ENCODE measurements around the gene TFR2.
"Not testable (repeated sequence)": the region's sequence is repeated elsewhere in the genome, so short reads cannot be mapped to it uniquely, and the experiment has no call there.

TFR2 gene

DNA sequence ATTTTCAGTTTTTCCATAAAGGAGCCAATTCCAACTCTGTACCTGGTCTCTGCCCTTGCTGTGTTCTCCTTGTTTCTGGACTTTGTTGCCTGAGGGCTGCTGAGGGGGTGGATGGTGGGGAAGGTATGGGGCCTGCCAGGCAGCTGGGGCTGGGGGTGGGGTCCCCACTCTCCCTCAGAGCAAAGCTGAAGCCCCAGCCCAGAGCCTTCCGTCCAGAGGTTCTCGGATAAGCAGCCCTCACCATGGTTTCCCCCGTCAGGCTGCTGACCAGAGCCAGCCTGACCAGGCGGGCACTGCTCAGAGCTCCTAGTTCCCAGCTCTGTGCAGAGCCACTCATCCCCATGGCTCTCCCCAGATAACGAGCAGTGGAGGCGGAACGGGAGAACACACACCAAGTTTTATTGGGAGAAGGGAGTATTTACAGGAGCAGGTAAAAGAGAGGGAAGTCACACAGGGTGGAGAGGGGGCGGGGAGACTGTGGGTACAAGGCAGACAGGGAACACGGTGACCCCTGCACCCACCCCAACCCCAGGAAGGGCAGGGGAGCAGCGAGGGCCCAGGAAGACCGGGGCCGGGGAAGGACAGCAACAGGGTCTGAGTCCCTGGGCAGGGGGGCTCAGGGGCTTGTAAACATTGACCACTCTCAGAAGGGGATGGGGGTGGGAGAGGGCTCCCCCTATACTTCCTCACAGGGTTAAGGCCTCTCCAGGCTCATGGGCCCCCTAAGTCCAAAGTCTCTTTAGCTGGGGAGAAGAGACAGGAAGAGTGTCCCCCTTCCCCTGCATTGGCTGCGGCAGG lies 38.0 kb upstream of the TFR2 start:
- no peak overlapping the region for H3K4me3 ChIP-seq (ENCODE audit: low read depth, low read length)
- no peak for DNase-seq (ENCODE audit: low read depth)

- H3K4me3 ChIP-seq (ENCODE audit: low read depth, low read length) = no peak overlapping the region
- no peak for DNase-seq (ENCODE audit: low read depth)
Measured at GRCh38 chr7:100678291-100678984, 37.1 kb upstream of the TFR2 start.

DNA sequence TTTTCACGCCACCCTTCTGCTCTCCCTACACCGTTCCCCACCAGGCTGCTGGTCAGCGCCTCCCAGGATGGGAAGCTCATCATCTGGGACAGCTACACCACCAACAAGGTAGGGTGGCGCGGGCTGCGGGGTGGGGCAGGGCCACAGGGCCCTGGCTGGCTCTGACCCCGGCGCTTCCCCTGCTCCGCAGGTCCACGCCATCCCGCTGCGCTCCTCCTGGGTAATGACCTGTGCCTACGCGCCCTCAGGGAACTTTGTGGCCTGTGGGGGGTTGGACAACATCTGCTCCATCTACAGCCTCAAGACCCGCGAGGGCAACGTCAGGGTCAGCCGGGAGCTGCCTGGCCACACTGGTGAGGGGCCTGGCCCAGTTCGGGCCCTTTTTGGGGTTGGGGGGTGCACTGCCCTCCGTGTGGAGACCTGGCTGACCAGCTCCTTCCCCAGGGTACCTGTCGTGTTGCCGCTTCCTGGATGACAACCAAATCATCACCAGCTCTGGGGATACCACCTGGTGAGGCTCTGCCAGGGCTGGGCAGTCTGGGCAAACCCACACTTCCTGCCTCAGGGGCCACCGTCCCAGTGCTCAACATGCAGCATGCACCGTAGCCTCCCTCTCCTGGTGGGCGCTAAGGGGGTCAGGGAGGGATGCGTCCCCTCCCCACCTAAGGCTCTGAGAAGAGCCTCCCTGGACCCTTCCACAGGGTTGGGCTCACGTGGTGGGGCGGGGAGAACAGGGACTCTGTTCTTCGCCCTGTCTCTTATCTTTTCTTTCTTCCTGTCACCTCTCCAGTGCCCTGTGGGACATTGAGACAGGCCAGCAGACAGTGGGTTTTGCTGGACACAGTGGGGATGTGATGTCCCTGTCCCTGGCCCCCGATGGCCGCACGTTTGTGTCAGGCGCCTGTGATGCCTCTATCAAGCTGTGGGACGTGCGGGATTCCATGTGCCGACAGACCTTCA lies 36.2 kb upstream of the TFR2 start:
- H3K4me3 ChIP-seq (ENCODE audit: low read depth, low read length) = no peak overlapping the region
- no peak for DNase-seq (ENCODE audit: low read depth)

DNA sequence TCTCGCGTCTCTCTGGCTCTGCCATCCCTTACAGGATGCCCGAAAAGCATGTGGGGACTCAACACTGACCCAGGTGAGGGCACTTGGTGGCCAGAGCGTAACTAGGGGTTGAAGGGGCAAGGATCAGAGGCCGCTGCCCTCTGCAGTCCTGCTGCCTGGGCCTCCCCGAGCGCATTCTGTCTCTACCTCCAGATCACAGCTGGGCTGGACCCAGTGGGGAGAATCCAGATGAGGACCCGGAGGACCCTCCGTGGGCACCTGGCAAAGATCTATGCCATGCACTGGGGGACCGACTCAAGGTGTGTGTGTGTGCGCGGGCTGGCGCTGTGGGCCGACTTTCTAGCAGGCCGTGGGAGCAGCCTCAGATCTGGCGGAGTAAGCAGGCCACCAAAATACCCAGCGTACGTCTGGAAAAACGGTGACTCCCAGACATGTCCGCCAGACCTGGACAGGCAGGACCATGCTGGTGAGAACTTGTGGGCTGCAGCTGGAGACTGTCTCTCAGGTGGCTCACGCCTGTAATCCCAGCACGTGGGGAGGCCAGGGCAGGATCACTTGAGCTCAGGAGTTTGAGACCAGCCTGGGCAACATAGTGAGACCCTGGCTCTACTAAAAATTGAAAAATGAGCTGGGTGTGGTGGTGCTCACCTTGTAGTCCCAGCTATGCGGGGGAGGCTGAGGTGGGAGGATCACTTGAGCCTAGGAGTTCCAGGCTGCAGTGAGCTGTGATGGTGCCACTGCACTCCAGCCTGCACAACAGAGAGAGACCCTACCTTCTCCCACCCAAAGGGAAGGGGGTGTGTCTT lies 35.4 kb upstream of the TFR2 start:
- no peak for DNase-seq (ENCODE audit: low read depth)
- H3K4me3 ChIP-seq (ENCODE audit: low read depth, low read length) = peak overlapping the region; percentile 97

- H3K4me3 ChIP-seq (ENCODE audit: low read depth, low read length) = peak overlapping the region; percentile 97
- DNase-seq (ENCODE audit: low read depth) = peak; percentile 30
Measured at GRCh38 chr7:100675581-100676350, 34.4 kb upstream of the TFR2 start.

- no peak for DNase-seq (ENCODE audit: low read depth)
- peak overlapping the region; percentile 97 for H3K4me3 ChIP-seq (ENCODE audit: low read depth, low read length)
Measured at GRCh38 chr7:100675105-100675451, 33.7 kb upstream of the TFR2 start.

DNA sequence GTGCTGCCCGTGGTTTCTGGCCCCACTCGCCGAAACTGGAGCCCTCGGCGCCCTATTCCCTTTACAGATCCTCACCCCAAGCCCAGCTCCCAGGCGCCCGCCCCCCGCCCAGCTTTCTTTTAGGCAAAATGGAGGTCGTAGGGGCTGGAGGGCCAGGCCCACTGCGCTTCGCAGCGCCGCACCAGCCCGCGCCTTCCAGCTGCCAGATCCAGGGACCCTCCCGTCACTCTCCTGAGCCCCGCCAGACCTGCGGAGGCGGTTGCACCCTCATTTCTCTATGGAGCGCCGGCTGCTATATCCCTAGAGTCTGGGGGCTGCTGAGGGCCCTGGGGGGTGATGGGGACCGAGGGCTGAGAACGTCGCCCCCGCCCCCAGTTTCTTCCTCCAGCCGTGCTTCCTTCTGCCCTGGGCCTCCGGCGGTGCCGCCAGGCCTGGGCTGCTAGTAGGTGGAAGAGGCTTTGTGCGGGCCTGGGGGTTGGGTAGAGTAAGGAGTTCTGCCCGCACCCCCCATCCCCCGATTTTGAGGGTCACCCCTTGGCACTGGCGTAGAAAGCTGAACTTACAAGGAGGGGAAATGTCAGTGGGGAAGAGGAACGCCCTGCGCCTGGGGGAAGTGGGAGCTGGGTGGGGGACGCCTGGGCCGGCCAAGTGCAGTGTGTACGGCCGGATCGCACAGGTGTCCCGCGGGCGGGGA lies 33.2 kb upstream of the TFR2 start:
- no peak for DNase-seq (ENCODE audit: low read depth)
- peak overlapping the region; percentile 97 for H3K4me3 ChIP-seq (ENCODE audit: low read depth, low read length)

GRCh38 chr7:100673942-100674410 lies 32.6 kb upstream of the TFR2 start:
- H3K4me3 ChIP-seq (ENCODE audit: low read depth, low read length) = peak overlapping the region; percentile 97
- DNase-seq (ENCODE audit: low read depth) = no peak

DNA sequence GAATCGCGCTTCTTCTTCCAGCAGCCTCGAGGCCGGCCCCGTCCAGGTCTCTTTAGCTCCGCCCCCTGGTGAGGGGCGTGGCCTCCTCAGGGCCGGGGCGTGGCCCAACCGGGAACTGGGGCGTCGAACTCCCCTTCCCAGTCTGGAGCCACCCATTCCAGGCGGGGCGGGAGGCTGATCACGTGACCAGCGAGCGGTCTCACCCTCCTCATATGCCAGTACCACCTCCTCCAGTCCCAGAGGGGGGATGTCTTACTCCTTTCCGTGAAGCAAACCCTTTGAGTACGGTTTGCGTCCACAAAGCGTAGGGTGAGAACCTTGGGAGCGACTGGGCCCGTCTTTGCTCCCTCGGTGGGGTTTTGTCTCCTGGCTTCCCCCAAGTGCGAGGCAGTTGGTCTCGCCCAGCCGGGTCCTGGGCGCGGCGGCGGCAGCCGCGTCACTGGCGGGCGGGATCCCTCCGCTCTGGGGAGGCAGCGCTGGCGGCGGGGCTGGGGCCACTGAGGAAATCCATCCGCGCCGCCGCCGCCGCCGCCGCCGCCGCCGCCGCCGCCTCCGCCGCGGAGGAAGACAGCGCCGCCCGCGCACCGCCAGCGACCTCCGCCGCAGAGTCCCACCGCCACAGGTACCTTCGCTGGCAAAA lies 32.1 kb upstream of the TFR2 start, which contains the start of gene GNB2:
Gene GNB2 (plus strand): TSS at position 439 of the 640 bp plus-strand sequence. CDS start 2,526 bp downstream, outside the sequence.
- DNase-seq (ENCODE audit: low read depth) = peak; percentile 98
- peak within 1 kb of the TSS; percentile 97 for H3K4me3 ChIP-seq (ENCODE audit: low read depth, low read length)

DNA sequence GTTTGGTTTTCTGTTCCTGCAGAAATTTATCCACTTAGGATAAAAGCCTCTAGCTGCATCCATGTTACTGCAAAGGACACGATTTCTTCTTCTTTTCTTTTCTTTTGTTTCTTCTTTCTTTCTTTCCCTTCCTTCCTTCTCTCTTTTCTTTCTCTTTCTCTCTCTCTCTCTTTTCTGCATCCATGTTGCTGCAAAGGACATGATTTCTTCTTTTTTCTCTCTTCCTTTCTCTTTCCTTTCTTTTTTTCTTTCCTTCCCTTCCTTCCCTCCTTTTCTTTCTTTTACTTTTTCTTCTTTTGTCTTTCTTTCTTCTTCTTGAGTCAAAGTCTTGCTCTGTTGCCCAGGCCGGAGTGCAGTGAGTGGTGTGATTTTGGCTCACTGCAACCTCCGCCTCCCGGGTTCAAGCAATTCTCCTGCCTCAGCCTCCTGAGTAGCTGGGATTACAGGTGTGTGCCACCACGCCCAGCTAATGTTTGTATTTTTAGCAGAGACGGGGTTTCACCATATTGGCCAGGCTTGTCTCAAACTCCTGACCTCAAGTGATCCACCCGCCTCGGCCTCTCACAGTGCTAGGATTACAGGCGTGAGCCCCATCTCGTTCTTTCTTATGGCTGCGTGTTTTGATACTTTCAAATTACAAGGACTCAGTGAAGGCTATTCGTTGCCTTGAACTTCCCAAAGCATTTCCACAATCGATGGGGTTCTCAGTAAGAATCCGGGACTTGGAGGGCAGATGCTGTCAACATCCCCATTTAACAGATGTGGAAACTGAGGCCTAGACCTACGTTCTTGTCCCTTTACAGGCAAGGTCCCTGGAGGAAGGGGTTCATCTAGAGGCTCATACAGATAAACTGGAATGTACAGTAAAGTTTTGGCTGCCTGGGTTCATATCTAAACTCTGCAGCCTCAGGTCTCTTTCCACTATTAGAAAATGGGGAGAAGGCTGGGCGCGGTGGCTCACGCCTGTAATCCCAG lies 30.3 kb upstream of the TFR2 start:
- H3K4me3 ChIP-seq (ENCODE audit: low read depth, low read length) = no peak overlapping the region
- DNase-seq (ENCODE audit: low read depth) = no peak

DNA sequence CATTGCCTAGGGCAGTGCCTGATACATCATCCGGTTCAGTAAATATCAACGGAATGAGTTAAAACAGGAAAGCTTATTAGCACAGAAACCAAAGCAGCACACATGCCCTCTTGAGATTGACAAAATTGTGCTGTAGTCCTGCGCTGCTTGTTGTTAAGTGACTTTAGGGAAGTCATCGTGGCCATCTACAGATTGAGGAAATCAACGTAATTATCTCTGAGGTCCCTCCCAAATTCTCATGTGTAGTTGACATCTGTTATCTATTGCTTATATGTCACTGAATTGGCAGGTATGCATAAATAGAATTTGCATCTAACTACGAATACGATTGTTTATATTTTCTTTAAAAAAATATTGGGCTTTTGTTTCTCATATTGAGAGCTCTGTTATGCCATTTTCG lies 28.7 kb upstream of the TFR2 start:
- no peak for DNase-seq (ENCODE audit: low read depth)
- no peak overlapping the region for H3K4me3 ChIP-seq (ENCODE audit: low read depth, low read length)

DNA sequence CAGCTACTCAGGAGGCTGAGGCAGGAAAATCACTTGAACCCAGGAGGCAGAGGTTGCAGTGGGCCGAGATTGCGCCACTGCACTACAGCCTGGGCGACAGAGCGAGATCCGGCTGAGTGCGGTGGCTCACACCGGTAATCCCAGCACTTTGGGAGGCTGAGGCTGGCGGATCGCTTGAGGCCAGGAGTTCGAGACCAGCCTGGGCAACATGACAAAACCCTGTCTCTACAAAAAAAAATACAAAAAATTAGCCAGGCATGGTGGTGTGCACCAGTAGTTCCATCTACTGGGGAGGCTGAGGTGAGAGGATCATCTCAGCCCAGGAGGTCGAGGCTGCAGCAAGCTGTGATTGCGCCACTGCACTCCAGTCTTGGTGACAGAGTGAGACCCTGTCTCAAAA lies 27.8 kb upstream of the TFR2 start:
- not testable (repeated sequence) for H3K4me3 ChIP-seq (ENCODE audit: low read depth, low read length)

GRCh38 chr7:100668069-100668449 lies 26.7 kb upstream of the TFR2 start:
- no peak overlapping the region for H3K4me3 ChIP-seq (ENCODE audit: low read depth, low read length)
- DNase-seq (ENCODE audit: low read depth) = no peak

More for the DNA sequence above, 27.8 kb upstream of the TFR2 start:
- not testable (repeated sequence) for DNase-seq (ENCODE audit: low read depth)

DNA sequence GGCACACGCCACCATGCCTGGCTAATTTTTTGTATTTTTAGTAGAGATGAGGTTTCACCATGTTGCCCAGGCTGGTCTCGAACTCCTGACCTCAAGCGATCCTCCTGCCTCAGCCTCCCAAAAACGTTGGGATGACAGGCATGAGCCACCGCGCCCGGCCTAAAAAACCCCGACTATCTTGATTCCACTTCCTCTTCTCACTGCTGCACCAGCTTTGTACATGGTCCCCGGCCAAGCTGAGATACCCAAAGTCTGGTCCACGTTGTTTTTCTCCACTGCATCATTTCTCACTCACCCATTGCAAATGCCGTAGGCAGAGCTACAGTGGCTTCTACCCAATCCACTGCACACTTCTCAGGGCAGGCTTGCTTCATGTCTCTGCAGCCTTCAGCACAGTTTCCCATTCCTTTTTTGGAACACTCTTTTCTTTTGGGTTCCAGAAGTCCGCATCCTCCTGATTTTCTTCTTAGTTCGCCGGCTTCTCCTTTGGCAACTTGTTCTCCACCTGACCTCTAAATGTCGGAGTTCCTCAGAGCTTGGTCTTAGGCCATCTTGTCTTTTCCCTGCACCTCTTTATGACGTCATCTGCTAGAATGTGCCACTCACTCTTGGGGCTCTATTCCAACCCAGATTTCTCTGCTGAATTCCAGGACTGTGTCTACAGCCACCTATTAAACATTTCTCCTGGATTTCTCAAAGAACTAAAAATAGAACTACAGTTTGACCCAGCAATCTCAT lies 26.1 kb upstream of the TFR2 start:
- H3K4me3 ChIP-seq (ENCODE audit: low read depth, low read length) = no peak overlapping the region

GRCh38 chr7:100665168-100665726 lies 23.9 kb upstream of the TFR2 start:
- no peak for DNase-seq (ENCODE audit: low read depth)
- no peak overlapping the region for H3K4me3 ChIP-seq (ENCODE audit: low read depth, low read length)

More for the DNA sequence above, 26.1 kb upstream of the TFR2 start:
- DNase-seq (ENCODE audit: low read depth) = no peak
